Effector CD4-positive, alpha-beta T cell (primary cell): ENCODE data around the gene TRDN.
"Not testable (repeated sequence)": the region's sequence is repeated elsewhere in the genome, so short reads cannot be mapped to it uniquely, and the experiment has no call there.

ENCODE experiments used
- DNase-seq: peaks from one replicate; pipeline ENCODE4 v3.0.0-alpha.2; 2020

The TRDN gene

DNA sequence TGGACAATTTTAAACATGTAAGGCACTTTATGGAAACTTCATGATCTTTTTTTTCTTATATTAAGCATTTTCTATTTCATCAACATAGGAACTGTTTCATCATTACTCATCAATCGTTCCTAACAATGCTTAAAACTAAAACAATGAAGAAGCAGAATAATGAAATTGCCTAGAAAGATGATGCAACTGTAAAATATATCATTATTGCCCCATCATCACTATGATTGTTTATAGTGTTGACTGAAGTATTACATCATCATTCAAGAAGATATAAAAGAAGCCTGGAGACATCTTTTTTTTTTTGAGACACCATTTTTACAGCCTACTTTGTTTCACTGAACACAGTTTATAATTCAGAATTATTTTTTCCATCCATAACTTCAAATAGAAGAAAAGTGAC lies 147.2 kb downstream of the TRDN start:
- no peak for DNase-seq

DNA sequence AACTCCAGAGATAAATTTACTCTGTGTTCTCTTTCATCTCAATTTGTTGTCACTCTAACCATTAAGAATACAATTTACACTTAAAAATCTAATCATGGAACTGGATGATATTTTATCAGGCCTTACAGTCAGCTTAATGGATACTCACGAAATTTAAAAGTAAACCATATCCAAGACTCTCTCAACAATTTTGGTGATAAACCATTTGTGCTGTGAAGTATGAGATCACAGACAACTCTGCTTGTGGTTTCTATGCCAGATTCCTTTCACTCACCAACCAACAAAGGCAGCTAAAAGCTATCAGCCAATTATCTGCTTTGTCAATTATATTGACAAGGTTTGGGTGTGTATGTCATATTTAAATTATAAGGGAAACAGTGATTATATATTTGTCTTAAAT lies 155.8 kb downstream of the TRDN start:
- no peak for DNase-seq

DNA sequence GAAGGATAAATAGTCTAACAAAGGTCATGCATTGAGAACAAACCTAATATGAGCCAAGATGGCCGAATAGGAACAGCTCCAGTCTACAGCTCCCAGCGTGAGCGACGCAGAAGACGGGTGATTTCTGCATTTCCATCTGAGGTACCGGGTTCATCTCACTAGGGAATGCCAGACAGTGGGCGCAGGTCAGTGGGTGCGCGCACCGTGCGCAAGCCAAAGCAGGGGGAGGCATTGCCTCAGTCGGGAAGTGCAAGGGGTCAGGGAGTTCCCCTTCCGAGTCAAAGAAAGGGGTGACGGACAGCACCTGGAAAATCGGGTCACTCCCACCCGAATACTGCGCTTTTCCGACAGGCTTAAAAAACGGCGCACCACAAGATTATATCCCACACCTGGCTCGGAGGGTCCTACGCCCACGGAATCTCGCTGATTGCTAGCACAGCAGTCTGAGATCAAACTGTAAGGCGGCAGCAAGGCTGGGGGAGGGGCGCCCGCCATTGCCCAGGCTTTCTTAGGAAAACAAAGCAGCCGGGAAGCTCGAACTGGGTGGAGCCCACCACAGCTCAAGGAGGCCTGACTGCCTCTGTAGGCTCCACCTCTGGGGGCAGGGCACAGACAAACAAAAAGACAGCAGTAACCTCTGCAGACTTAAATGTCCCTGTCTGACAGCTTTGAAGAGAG lies 164.6 kb downstream of the TRDN start:
- DNase-seq: not testable (repeated sequence)

DNA sequence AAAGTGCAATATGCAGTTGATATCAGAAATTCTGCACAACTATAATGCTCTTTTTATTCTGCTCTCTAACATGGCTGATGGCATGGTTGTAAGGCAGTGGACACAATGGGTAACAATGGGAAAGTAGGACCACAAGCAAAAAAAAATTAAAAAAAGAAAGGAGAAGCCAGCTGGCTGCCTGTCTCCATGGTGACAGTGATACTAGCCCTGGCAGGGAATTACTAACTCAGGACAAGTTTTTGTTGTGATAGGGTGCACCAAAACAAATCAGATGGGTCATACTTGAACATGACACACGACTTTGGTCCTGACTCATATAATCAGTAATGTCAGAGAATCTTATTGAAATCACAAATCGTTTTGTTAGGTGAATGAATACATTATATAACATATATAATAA lies 169.4 kb downstream of the TRDN start:
- DNase-seq: no peak

DNA sequence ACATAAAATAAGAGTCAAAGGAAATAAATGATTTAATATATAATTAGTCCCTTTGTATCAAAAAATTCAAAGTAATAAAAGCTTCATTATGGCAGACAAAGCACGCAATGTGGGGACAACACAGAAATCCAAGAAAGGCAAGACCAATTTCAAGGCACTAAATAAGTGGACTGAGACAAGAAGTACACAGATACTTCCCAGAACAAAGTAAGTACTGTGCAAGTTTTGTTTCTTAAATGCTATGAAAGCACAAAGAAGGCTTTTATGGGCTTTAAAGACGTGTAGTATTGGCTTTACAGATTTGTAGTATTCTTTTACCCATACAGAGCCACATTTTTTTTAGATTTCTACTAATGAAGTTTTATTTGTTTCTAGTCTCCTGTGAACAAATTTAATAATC lies 174.6 kb downstream of the TRDN start:
- DNase-seq: no peak

DNA sequence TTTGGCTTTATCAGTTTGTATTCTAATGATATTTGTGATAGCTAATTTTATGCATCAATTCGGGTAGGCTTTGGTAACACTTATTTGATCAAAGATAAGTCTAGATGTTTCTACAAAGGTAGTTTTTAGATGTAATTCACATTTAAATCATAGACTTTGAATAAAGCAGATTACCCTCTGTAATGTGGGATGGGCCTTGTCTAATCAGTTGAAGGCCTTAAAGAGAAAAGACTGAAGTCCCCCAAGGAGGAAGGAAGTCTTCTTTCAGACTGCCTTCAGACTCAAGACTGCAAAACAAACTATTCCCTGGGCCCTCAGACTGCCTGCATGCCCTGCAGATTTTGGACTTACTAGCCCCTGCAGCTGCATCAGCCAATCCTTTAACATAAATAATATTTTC lies 178.5 kb downstream of the TRDN start:
- DNase-seq: no peak

DNA sequence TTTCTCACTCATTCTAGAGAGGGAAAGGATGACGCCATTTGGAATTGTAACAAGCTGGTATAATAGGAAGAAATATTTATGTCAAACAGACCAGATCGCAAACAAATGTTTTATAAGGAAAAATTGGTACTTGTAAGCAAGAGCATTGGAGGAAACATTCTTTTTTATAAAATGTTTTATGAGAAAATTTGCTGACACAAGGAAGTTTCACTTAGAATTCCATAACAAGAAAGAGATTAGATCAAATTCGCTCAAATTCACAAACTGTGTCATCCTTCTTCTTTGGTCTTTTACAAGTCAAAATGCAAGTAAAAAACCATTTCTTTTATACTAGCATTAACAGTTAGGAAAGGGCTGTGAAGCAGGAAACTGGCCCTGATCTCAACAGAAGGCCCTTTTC lies 179.9 kb downstream of the TRDN start:
- no peak for DNase-seq

DNA sequence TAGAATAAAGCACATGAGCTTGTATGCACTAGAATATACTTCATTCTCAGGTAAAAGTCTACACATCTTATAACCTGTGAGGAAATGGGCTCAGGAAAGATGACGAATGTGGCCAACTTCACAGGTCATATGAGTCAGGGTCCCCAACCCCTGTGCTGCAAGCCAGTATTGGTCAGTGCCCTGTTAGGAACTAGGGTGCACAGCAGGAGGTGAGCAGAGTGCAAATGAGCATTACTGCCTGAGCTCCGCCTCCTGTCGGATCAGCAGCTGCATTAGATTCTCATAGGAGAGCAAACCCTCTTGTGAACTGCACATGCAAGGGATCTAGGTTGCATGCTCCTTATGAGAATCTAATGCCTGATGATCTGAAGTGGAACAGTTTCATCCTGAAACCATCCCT lies 182.3 kb downstream of the TRDN start:
- no peak for DNase-seq

DNA sequence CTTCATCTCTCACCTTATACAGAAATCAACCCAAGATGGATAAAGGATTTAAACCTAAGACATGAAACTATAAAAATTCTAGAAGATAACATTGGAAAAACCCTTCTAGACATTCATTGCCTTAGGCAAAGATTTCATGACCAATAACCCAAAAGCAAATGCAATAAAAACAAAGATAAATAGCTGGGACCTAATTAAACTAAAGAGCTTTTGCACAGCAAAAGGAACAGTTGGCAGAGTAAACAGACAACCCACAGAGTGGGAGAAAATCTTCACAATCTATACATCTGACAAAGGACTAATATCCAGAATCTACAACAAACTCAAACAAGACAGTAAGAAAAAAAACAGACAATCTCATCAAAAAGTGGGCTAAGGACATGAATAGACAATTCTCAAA lies 183.7 kb downstream of the TRDN start:
- DNase-seq: not testable (repeated sequence)

DNA sequence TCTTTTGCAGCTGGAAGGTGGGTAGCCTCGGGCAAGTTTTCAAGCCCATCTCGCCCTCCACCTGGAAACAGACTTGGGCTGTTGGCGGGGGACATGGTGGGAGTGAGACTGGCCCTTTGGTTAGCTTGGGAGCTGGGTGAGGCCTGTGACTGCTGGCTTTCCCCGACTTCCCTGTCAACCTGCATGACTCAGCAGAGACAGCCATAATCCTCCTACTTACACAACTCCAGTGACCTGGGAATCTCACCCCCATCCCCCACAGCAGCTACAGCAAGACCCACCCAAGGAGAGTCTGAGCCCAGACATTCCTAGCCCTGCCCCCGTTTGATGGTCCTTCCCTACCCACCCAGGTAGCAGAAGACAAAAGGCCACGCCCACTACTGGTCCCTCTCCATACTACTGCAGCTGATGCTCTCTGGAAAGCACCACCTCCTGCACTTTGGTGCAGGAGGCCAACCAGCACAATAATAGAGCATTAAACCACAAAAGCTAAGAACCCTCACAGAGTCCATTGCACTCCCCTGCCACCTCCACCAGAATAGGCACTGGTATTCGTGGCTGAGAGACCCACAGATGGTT lies 188.4 kb downstream of the TRDN start:
- no peak for DNase-seq

DNA sequence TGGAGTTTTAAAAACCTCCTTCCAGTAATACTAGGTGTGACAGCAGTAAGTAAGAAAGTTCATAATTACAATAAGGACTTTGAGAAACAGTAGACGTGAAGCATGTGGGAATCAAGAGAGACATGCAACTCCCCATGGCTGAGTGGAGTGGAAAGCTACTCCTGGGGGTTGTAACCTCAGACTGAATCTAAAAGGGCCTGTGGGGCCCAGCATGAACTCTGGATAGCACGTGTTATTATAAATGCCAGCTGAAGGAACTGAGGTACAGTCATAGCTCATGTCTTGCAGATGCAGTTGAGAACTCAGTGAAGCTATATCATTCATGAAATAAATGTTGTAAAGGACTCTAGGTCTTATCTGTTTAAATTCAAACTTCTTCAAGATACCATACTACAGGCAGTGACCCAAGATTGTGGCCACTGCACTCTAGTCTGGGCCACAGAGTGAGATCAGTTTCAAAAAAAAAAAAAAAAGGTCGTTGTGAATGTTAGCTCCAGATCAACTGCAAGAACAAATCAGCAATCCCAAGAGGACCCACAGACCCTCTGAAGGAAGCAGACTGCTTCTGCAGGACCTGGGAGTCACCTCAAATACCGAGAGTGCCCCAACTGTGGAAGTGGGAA lies 189.3 kb downstream of the TRDN start:
- DNase-seq: no peak

DNA sequence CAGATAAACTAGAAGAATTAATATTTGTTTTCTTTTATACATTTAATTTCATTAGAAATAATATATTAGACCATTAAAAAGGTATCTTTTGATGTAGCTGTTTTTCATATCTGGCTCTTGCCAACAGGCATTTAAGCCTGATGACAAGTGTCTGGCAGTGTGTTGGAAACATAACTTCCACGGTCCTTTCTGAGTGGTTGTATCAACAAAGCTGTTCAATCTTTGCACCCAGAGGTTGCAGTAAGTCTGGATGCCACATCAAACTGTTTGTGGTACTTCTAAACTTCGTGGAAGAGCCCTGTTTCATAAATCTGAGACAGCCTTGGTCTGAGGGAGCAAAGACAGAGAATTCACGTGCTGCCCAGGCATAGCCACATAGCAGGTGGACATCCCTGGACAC lies 197.4 kb downstream of the TRDN start:
- no peak for DNase-seq

DNA sequence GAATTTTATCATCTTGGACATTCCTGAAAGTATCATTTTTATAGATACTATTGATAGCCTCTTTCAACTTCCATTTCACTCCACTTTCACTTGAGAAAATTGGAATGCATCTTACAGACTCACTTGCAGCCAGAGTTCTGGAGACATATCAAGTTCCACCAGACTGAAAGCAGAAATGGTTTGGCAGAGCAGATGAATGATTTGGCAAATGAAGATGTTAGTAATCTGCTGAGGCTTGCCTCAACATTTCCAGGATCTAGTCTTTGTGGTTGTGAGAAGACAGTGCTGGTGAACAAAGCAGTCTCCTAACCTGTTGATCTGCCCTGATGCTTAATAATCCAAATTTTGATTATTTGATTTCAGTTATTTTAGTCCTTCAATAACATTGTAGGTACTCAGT lies 202.6 kb downstream of the TRDN start:
- DNase-seq: no peak

DNA sequence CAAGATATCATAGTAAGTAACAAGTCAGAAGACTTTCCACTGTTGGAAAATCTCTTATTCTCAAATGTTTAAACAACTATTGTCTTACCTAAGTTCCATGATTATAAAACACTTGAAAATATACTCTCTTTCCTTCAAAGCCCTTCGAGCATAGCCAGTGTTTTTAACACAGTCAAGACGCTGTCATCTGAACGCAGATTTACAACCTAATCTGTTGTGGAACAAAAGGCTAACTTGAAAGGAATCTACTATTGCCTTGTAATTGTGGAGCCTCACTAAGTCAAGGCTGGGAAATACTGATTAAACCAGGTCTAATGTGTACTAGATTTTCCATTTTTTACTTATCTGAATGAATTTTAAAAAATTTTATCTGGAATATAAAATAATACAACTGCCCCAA lies 205.8 kb downstream of the TRDN start:
- DNase-seq: no peak

DNA sequence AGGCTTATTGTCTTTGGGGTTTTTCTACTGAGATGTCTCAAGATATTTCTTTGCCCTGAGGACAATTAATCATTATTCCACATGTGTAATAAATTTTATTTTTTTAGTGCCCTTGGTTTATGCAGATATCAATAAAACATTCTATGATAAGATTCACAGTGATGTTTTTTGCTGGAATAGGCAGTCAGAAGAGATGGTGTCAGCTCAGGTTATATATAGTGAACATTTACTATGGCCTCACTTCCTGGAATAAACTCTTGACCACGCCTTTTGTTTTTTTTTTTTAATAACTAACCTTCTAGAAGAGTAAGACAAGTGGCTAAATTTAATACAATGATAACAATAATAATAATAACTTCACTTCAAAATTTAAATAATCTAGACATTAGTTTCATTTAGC lies 209.7 kb downstream of the TRDN start:
- DNase-seq: no peak

DNA sequence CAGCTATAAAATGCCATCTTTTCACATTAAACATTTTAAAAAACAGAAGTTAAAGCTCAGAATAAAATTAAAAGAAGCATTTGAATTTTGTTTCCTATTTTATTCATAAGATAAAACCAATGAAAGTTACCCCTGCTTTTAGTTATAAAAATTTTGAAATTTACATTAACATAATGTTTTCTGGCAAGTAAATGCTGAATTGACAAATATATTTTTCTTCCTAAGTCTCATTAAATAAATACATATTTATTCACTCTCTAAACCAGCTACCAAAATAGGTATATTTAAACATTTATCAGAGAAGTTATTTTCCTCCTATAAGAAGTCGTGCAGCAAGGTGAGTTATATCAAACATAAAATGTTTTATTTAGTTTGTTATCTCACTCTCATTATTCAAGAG lies 213.6 kb downstream of the TRDN start:
- DNase-seq: no peak

DNA sequence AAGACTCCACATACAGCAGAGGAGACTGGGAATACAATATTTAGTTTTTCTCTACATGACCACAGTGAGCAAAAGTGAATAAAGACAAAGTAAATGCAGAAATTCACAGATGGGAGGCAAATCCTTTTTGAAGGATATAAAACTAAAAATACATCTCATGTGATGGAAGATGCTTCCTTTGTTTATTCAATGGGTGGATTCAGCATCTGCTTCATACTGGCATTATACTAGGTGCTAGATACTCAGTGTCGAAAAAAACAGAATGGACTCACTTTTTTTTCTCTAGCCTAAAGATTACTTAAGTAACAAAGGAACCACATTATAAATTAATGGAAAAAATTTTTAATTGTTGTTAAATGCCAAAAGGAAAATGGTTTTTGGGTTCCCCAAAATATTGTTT lies 216.2 kb downstream of the TRDN start:
- DNase-seq: no peak

DNA sequence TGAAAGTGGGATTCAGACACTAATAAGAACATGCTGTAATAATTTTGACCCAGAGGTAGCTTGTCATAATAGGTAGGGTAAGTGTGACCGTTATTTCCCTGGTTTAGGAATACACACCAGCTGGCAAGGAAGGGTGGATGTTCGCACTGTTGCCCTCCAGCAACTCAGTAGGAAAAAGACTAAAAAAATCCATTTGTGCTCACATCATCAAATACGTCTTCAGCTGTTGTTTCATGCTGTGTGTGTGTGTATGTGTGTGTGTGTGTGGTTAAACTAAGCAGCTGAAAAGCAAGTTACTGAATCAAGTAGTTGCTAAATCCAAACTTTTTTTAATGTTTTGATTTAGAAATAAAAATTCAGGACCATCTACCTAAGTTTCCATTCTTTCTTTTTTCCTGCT lies 218.7 kb downstream of the TRDN start:
- DNase-seq: no peak

DNA sequence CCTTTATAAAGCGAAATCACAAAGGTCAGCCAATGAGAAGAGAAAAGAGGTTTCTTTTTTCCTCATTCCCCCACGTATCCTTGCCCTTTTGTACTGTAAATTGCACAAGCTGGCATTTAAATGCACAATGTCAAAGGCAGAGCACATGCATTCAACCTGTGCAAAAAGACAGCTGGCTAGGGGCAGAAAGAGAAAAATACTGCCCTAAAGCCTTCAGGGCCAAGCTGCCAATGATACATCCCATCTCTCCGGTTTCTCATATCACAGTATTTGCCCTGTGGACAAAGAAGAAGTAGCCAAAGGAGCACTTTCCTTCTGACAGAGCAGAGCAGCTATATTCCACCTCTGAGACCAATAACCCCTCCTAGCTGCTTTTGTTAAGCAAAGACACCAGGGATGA lies 219.2 kb downstream of the TRDN start:
- no peak for DNase-seq

DNA sequence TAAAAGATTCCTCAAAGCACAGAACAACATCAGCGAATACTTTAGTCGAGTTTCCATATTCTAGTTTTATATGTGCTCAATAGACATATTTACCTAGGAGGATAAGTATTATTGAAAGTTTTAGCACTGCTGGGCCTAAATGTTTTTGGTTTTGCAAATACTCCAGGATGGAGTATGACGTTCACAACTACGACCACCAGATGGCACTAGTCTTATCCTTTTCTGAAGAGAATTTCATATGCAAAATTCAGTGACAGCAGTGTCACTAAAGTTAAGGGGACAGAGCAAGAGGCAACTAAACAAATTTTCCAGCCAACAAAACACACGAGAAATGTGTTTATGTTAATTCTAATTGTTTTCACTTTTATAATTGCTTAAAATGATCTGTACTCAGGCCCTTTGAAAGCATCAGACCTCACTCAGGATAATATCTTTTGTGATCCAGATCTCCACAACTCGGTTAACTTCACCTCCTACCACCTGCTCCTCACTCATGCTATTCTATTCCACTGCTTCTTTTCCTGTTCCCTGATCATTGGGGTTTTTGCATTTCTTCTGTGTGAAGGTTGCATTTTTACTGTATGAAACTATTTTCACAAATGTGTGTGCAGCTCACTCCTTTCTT lies 220.8 kb downstream of the TRDN start:
- no peak for DNase-seq

DNA sequence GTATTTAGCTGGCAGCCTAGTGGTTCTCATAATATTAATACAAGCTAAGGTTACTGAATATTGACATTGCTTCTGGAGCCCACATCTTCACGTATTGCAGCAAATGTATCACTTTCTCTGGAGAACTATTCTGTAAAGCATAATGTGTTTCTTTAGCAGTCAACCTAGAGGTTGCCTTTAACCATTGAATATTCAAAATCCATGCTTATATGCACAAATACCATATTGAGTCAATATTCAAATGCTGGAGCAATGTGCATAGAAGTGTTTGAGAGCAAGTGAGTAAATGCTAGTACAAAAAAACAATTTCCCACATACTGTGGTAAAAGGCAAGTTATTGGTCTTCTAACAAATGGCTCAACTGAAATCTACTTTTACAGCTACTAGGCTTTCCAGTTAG lies 231.8 kb downstream of the TRDN start:
- no peak for DNase-seq

DNA sequence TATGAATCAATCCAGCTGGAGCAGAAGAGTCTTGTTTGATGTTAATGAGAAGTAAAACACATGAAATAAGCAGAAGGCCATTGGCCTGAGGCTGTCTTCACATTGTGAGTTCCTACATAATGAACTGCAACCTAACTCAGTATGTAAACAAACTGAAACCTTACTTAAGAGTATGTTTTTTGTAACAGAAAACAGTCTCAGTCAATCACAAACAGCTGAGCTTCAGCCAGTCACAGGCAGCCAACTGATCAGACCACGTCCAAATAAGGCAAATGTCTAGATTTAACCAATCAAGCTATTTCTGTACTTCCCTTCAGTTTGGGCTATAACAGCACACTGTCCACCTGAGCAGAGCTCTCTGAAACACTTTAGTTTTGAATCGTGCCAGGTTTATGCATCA lies 234.7 kb downstream of the TRDN start:
- DNase-seq: no peak

DNA sequence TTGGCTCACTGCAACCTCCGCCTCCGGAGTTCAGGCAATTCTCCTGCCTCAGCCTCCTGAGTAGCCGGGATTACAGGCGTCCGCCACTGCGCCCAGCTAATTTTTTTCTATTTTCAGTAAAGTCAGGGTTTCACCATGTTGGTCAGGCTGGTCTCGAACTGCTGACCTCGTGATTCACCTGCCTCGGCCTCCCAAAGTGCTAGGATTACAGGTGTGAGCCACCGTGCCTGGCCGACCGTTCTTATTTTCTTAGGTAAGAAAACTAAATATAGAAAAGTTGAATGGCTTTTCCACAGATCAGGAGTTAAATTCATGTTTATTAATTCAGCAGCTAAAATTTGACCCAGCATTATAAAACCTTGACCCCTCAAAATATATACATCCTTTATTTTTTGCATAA lies 238.7 kb downstream of the TRDN start:
- DNase-seq: no peak

DNA sequence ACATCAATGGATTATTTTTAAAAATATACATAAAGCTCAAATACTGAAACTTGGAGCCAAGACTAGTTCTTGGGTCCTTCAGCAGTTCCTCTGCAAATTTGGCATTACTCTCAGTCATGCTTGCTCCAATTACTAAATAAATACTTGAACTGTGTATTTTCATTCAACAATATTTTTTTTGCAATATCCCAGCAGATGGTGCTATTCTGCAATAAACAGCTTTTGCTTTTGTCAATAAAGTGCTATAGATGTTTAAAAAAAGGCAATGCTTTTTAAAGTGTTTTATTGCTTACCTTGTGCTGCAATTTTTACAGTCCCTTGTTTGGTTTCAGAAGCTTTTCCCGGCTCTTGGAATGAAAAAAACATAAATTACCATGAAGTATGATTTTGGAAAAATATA lies 243.4 kb downstream of the TRDN start:
- DNase-seq: no peak
